SIG-M5 treated with dmso at 0.1 percent for 504 hours (cell line): ENCODE data around the gene INPPL1.

ENCODE experiments used
- DNase-seq: peaks from one replicate; lab custom pipeline; 2025; ENCODE audit not compliant: unreplicated experiment; lab: John Stamatoyannopoulos, UW

The INPPL1 gene

GRCh38 chr11:72230764-72231365 is 6.3 kb downstream of the INPPL1 start:
- DNase-seq: no peak

GRCh38 chr11:72231396-72232259 is 7.1 kb downstream of the INPPL1 start:
- no peak for DNase-seq

- DNase-seq: no peak
These were observed 7.9 kb downstream of the INPPL1 start for GRCh38 chr11:72232260-72233055.

- DNase-seq: no peak
These were observed 8.6 kb downstream of the INPPL1 start for GRCh38 chr11:72233056-72233772.

GRCh38 chr11:72233773-72234513 is 9.4 kb downstream of the INPPL1 start:
- DNase-seq: no peak

- DNase-seq: no peak
These were observed 9.9 kb downstream of the INPPL1 start for GRCh38 chr11:72234514-72234830.

- DNase-seq: no peak
These were observed 10.4 kb downstream of the INPPL1 start for GRCh38 chr11:72234920-72235319.

GRCh38 chr11:72235351-72236057 is 10.9 kb downstream of the INPPL1 start:
- DNase-seq: no peak

GRCh38 chr11:72236083-72236697 is 11.6 kb downstream of the INPPL1 start:
- no peak for DNase-seq

GRCh38 chr11:72236774-72237111 is 12.2 kb downstream of the INPPL1 start:
- no peak for DNase-seq

- no peak for DNase-seq
These were observed 12.8 kb downstream of the INPPL1 start for GRCh38 chr11:72237112-72237931.

- DNase-seq: peak; percentile 44
These were observed 13.5 kb downstream of the INPPL1 start for GRCh38 chr11:72238040-72238450.

GRCh38 chr11:72238492-72239312 is 14.1 kb downstream of the INPPL1 start:
- DNase-seq: no peak

GRCh38 chr11:72239313-72239848 is 14.8 kb downstream of the INPPL1 start:
- DNase-seq: no peak

- DNase-seq: no peak
These were observed 15.4 kb downstream of the INPPL1 start for GRCh38 chr11:72239849-72240460.

GRCh38 chr11:72240461-72241290 is 16.1 kb downstream of the INPPL1 start:
- DNase-seq: no peak
